ENCODE measurements around the gene GPR108. TPM values are rescaled to one million over a fixed set of nuclear protein-coding genes. Genes with fewer than 3 reads are reported as not detected.

Gene GPR108
- total and polyA plus RNA-seq, 2 of the 13 experiments (the other 11 are each of a cell fraction or from before 2014, with no cell fraction given): 36.4 to 63.0 TPM

DNA sequence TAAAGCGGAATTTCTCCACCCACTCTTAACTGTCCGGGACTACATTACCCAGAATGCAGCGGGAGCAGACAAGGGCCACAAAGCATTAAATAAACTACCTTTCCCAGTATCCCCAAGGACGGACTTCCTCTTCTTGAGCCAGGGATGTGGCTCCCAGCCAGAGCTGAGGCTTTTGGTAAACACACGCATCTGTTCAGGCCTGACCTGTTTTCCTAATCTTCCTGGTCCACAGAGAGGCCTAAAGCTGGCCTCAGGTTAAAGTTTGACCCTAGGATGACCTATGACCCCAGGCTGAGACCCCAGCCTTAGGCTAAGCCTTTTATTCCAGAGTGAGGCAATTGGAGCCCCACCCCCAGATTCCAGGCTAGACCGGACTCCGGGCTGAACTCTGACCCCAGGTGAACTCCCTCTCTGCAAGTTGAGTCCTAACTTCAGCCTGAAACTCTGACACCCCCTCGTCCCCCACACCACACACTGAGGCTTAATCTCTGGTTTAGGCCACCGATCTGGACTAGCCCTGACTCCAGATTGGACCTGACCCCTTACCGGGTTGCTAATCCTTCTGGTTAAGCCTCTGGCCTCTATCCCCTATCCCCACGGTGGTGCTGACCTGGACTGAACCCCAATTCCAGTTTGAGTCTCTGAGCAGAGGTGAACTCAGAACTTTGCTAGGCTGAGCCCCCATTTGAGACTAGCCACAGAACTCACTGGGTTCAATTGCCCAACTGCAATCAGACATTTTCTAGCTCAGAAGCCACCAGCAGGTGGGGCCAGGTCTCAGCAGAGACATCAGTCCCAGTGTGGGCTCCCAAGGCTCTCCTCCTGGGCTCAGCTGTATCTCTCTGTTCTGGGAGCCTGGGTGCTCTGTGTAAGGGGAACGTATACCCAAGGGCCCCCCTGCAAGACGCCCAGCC is 750 bp upstream of the GPR108 start (continued):
- TF ChIP-seq ATF1 (CRISPR knock-in tag; IDR thresholded peaks at IDR 0.05) (peak; percentile 87), ZKSCAN8 (CRISPR knock-in tag; IDR thresholded peaks at IDR 0.05; ENCODE audit: borderline replicate concordance) (no peak), MED13 (CRISPR knock-in tag; IDR thresholded peaks at IDR 0.05) (no peak), RNF2 (conservative IDR thresholded peaks at IDR 0.05; ENCODE audit: low read depth) (no peak; the same call in 1 of the 2 replicates), MATR3 (CRISPR knock-in tag; IDR thresholded peaks at IDR 0.05) (no peak), BRD4 (CRISPR knock-in tag; IDR thresholded peaks at IDR 0.05) (peak; percentile 37; the same call in 1 of the 2 replicates), ZFP90 (CRISPR knock-in tag; IDR thresholded peaks at IDR 0.05; ENCODE audit: borderline replicate concordance) (peak; percentile 66; the same call in 1 of the 2 replicates), FOXJ3 (CRISPR knock-in tag; IDR thresholded peaks at IDR 0.05; ENCODE audit: borderline replicate concordance) (peak; percentile 72; the same call in 1 of the 2 replicates), SIN3A (IDR thresholded peaks at IDR 0.05; ENCODE audit: borderline replicate concordance, low read depth, low read length) (0 out of 2 replicates have a peak, but pooled peaks have one; percentile 47), NFATC3 (CRISPR knock-in tag; IDR thresholded peaks at IDR 0.05) (no peak; the same call in 1 of the 2 replicates), SIN3B (IDR thresholded peaks at IDR 0.05; ENCODE audit: low read length) (no peak; the same call in 1 of the 2 replicates), U2AF1 (optimal IDR thresholded peaks at IDR 0.05; ENCODE audit: low read depth, low read length) (no peak)
- TF ChIP-seq, protein P1, sequence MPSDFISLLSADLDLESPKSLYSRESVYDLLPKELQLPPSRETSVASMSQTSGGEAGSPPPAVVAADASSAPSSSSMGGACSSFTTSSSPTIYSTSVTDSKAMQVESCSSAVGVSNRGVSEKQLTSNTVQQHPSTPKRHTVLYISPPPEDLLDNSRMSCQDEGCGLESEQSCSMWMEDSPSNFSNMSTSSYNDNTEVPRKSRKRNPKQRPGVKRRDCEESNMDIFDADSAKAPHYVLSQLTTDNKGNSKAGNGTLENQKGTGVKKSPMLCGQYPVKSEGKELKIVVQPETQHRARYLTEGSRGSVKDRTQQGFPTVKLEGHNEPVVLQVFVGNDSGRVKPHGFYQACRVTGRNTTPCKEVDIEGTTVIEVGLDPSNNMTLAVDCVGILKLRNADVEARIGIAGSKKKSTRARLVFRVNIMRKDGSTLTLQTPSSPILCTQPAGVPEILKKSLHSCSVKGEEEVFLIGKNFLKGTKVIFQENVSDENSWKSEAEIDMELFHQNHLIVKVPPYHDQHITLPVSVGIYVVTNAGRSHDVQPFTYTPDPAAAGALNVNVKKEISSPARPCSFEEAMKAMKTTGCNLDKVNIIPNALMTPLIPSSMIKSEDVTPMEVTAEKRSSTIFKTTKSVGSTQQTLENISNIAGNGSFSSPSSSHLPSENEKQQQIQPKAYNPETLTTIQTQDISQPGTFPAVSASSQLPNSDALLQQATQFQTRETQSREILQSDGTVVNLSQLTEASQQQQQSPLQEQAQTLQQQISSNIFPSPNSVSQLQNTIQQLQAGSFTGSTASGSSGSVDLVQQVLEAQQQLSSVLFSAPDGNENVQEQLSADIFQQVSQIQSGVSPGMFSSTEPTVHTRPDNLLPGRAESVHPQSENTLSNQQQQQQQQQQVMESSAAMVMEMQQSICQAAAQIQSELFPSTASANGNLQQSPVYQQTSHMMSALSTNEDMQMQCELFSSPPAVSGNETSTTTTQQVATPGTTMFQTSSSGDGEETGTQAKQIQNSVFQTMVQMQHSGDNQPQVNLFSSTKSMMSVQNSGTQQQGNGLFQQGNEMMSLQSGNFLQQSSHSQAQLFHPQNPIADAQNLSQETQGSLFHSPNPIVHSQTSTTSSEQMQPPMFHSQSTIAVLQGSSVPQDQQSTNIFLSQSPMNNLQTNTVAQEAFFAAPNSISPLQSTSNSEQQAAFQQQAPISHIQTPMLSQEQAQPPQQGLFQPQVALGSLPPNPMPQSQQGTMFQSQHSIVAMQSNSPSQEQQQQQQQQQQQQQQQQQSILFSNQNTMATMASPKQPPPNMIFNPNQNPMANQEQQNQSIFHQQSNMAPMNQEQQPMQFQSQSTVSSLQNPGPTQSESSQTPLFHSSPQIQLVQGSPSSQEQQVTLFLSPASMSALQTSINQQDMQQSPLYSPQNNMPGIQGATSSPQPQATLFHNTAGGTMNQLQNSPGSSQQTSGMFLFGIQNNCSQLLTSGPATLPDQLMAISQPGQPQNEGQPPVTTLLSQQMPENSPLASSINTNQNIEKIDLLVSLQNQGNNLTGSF (CRISPR knock-in tag; IDR thresholded peaks at IDR 0.05): no peak
- TF ChIP-seq, protein P2, sequence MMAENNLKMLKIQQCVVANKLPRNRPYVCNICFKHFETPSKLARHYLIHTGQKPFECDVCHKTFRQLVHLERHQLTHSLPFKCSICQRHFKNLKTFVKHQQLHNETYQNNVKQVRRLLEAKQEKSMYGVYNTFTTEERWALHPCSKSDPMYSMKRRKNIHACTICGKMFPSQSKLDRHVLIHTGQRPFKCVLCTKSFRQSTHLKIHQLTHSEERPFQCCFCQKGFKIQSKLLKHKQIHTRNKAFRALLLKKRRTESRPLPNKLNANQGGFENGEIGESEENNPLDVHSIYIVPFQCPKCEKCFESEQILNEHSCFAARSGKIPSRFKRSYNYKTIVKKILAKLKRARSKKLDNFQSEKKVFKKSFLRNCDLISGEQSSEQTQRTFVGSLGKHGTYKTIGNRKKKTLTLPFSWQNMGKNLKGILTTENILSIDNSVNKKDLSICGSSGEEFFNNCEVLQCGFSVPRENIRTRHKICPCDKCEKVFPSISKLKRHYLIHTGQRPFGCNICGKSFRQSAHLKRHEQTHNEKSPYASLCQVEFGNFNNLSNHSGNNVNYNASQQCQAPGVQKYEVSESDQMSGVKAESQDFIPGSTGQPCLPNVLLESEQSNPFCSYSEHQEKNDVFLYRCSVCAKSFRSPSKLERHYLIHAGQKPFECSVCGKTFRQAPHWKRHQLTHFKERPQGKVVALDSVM (CRISPR knock-in tag; IDR thresholded peaks at IDR 0.05): no peak; the same call in 1 of the 2 replicates
- TF ChIP-seq, protein P3, sequence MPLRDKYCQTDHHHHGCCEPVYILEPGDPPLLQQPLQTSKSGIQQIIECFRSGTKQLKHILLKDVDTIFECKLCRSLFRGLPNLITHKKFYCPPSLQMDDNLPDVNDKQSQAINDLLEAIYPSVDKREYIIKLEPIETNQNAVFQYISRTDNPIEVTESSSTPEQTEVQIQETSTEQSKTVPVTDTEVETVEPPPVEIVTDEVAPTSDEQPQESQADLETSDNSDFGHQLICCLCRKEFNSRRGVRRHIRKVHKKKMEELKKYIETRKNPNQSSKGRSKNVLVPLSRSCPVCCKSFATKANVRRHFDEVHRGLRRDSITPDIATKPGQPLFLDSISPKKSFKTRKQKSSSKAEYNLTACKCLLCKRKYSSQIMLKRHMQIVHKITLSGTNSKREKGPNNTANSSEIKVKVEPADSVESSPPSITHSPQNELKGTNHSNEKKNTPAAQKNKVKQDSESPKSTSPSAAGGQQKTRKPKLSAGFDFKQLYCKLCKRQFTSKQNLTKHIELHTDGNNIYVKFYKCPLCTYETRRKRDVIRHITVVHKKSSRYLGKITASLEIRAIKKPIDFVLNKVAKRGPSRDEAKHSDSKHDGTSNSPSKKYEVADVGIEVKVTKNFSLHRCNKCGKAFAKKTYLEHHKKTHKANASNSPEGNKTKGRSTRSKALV (CRISPR knock-in tag; IDR thresholded peaks at IDR 0.05): peak; percentile 65; the same call in 1 of the 2 replicates
- TF ChIP-seq, protein P4, sequence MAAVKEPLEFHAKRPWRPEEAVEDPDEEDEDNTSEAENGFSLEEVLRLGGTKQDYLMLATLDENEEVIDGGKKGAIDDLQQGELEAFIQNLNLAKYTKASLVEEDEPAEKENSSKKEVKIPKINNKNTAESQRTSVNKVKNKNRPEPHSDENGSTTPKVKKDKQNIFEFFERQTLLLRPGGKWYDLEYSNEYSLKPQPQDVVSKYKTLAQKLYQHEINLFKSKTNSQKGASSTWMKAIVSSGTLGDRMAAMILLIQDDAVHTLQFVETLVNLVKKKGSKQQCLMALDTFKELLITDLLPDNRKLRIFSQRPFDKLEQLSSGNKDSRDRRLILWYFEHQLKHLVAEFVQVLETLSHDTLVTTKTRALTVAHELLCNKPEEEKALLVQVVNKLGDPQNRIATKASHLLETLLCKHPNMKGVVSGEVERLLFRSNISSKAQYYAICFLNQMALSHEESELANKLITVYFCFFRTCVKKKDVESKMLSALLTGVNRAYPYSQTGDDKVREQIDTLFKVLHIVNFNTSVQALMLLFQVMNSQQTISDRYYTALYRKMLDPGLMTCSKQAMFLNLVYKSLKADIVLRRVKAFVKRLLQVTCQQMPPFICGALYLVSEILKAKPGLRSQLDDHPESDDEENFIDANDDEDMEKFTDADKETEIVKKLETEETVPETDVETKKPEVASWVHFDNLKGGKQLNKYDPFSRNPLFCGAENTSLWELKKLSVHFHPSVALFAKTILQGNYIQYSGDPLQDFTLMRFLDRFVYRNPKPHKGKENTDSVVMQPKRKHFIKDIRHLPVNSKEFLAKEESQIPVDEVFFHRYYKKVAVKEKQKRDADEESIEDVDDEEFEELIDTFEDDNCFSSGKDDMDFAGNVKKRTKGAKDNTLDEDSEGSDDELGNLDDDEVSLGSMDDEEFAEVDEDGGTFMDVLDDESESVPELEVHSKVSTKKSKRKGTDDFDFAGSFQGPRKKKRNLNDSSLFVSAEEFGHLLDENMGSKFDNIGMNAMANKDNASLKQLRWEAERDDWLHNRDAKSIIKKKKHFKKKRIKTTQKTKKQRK (IDR thresholded peaks at IDR 0.05; ENCODE audit: low read length): no peak
